Aorta (tissue), 5 donors: Measurements from ENCODE around the gene PKDCC. TPM values are rescaled to one million over a fixed set of nuclear protein-coding genes. Genes with fewer than 3 reads are reported as not detected.
"Not testable (repeated sequence)": the region's sequence is repeated elsewhere in the genome, so short reads cannot be mapped to it uniquely, and the experiment has no call there.

Source experiments
- ATAC-seq: fragments of 200-7000 bp; cut with Tn5 transposase; one replicate; pipeline ENCODE4 v1.9.1; 2022; ENCODE audit warnings: moderate library complexity; ENCODE audit not compliant: low FRiP score
- DNase-seq, 2 donors: peaks; one replicate each; pipeline ENCODE4 v3.0.0-alpha.2; 2020
- H3K27ac ChIP-seq, 2 donors: one replicate each; pipeline ENCODE4 v1.5.1; 2013; ENCODE audit warnings: low read length in 2 of 2, mild to moderate bottlenecking in 2 of 2, moderate library complexity in 2 of 2, control low read depth in 1 of 2, inconsistent platforms in 1 of 2, low read depth in 1 of 2
- H3K27me3 ChIP-seq, 2 donors: one replicate each; pipeline ENCODE4 v1.6.1; 2013; ENCODE audit warnings: control low read depth in 1 of 2, low read length in 1 of 2, mild to moderate bottlenecking in 1 of 2, moderate library complexity in 1 of 2; ENCODE audit not compliant: insufficient read depth in 2 of 2, control insufficient read depth in 1 of 2
- H3K36me3 ChIP-seq, 2 donors: one replicate each; pipeline ENCODE4 v1.6.1; 2013; ENCODE audit warnings: control low read depth in 1 of 2, low read length in 1 of 2, mild to moderate bottlenecking in 1 of 2; ENCODE audit not compliant: insufficient read depth in 2 of 2, control insufficient read depth in 1 of 2
- H3K4me1 ChIP-seq, 2 donors: one replicate each; pipeline ENCODE4 v1.6.1; 2013; ENCODE audit warnings: low read length in 2 of 2, control low read depth in 1 of 2, mild to moderate bottlenecking in 1 of 2, moderate library complexity in 1 of 2; ENCODE audit not compliant: insufficient read depth in 2 of 2, control insufficient read depth in 1 of 2
- H3K4me3 ChIP-seq, 2 donors: one replicate each; pipeline ENCODE4 v1.5.1; 2013; ENCODE audit warnings: low read length in 2 of 2, control low read depth in 1 of 2, mild to moderate bottlenecking in 1 of 2
- H3K9me3 ChIP-seq: one replicate; pipeline ENCODE4 v1.6.1; 2013; ENCODE audit warnings: mild to moderate bottlenecking, low read length; ENCODE audit not compliant: control insufficient read depth
- WGBS, 2 donors: extraction: QIAGEN DNeasy Blood & Tissue Kit; methylation state at CpG; one replicate each; pipeline ENCODE4 v1.1.7; 2013; 5-methylcytosine and 5-hydroxymethylcytosine counted together
- intact Hi-C, 2 donors: fragments of 100-400 bp; cut with DNase I; formaldehyde crosslinking; loops; one replicate each; pipeline versions ENCODE4 v1.14.2 to v1.15.0; 2022
- polyA plus RNA-seq, 2 donors: library from polyadenylated mRNA; stranded (reverse); fragments of 200-250 nt; gene quantifications; one replicate each; pipeline ENCODE4 v1.2.3, GENCODE V29; 2013
- total RNA-seq, 2 donors: library from RNA; stranded (reverse); fragmentation: NEBNext Ultra II Directional; extraction: Animal tissue kit (Norgen Biotek cat#: 25700); gene quantifications; one replicate each; pipeline ENCODE4 v1.2.1, GENCODE V29; 2021
- donor health status: healthy with polysubstance abuse.
- donor health status: Bipolar disorder and iron deficiency.
- donor health status: DM: no; HTN: no; CAD: no.
- donor health status: DM: no; HTN: no; CAD: no.
- donor health status: DM: yes; HTN: yes; CAD: no.

The PKDCC gene
- total and polyA plus RNA-seq, 4 donors: 48.8 to 258 (median 165) TPM

- DNase-seq, H3K27me3 ChIP-seq, H3K4me3 ChIP-seq, H3K36me3 ChIP-seq, H3K9me3 ChIP-seq, ATAC-seq, H3K4me1 ChIP-seq, H3K27ac ChIP-seq: not testable (repeated sequence)
- 91 to 94% methylated on average over 4 of the region's 4 CpGs for WGBS, 2 donors
- intact Hi-C loops: loop anchor here in 1 of 2 donors (5.0 kb wide), 1 partner anchor 233 kb away; no protein-coding TSS in a partner anchor
Measured at GRCh38 chr2:42085070-42085469, 37.2 kb downstream of the PKDCC start.

DNA sequence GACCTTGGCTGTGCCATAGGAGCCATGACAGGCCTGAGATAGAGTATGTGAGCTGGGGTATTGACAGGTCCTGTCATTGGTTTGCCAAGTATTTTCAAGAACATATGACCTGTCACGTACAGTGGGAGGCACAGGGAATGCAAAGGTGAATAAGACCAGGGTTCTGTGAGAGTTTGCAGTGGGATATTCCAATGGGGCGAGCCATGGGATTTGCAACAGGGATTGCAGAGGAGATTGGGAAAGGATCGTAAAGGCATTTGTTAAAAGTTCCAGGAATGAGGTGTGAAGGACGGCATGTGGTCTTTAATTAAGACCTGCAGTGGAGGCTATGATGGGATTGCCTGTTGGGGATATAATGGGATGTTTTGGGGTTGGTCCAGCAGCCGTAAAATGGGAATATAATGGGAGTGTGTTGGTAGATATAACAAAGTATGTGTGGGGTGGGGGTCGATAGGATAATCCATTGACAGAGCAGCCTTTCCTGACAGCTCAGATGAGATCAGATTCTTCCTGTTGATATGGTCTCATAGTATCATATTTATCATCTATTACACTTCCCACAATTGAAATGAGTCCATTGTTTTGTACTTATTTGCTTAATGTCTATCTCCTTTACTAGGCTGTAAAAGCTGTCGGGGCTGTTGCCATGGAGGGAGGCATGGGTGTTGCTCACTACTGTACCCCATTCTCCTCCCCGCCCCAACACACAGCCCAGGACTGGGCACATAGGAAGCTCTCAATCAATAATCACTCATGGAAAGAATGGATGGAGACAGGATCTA is 38.1 kb downstream of the PKDCC start:
- intact Hi-C loops: loop anchor here (1.0 to 5.0 kb wide), 4 partner anchors 215 to 234 kb away; no protein-coding TSS in a partner anchor
- H3K4me1 ChIP-seq: peaks cover 0 to 4% of the 10 kb centered on the region in 2 donors
- no peaks in the 10 kb centered on the region for H3K9me3 ChIP-seq
- WGBS, 2 donors: 74 to 77% methylated on average over 8 of the region's 8 CpGs
- no peak overlapping the region for H3K4me3 ChIP-seq
- DNase-seq (no peak), ATAC-seq (no peak)
- no peak overlapping the region for H3K27ac ChIP-seq
- H3K27me3 ChIP-seq: no peaks in the 10 kb centered on the region
- H3K36me3 ChIP-seq: no peaks in the 10 kb centered on the region

DNA sequence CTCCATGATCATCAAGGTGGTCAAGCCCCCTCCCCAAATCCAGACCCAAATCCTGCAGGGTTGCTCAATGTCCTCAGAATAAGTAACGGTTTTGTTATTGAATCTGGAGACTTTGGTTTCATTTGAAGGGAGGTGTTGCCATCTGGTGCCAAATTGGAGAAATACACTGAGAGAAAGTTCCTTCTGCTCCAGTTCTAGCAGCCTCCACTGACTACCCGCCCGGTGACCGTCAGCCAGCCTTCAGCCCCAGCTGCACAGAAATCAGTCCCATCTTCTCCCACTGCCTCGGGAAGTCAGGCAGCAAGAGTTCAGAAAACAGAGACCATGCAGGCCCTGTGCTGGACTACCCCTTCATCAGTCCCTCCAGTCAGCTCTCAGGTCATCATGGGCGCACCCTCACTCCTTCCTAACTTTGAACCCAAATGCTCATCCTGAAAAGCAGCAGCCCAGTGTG is 38.7 kb downstream of the PKDCC start:
- ATAC-seq: peak; percentile 68
- Histone ChIP-seq H3K27me3 (no peaks in the 10 kb centered on the region), H3K27ac (no peak overlapping the region), H3K36me3 (no peaks in the 10 kb centered on the region), H3K4me3 (no peak overlapping the region), H3K4me1 (peaks cover 0 to 4% of the 10 kb centered on the region in 2 donors), H3K9me3 (no peaks in the 10 kb centered on the region)
- 16 to 17% methylated on average over 6 of the region's 6 CpGs for WGBS, 2 donors
- no peak for DNase-seq
- intact Hi-C loops: loop anchor here (1.0 to 5.0 kb wide), 4 partner anchors 216 to 234 kb away; no protein-coding TSS in a partner anchor

DNA sequence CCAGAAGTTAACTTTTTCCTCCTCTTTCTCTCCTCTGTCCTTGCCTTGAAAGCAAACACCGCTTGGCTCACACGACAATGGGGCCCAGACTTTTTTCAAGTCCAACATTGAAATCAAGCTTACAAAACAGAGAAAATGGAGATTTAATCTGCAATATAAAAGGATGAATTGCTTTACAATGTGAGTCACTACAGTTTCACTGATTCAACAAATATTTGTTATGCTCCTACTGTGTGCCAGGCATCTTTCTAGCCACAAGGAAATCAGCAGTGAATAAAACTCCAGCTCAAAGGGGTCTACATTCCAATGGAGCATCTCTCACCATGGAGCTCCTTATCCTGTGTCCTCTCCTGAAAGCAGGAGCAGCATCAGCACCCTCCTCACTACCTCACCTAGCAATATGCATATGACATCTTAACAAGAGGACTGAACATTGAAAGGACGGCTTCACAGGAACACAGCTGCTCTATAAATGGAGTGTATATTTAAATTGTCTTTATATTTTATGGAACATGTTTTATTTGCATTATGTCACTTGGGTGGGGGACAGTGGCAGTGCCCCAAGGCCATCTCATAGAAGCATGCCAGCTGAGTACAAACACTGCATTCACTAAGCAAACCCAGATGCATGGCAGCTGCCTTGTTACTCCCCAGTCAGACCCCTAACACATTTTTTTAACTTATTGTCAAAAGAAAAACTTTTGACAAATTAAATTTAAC is 39.5 kb downstream of the PKDCC start:
- H3K36me3 ChIP-seq: no peaks in the 10 kb centered on the region
- DNase-seq (no peak), ATAC-seq (no peak)
- no peaks in the 10 kb centered on the region for H3K27me3 ChIP-seq
- H3K4me3 ChIP-seq: no peak overlapping the region
- no peak overlapping the region for H3K27ac ChIP-seq
- intact Hi-C loops: loop anchor here (2.0 to 5.0 kb wide), 3 partner anchors 216 to 235 kb away; no protein-coding TSS in a partner anchor
- WGBS, 2 donors: 94 to 98% methylated on average over 3 of the region's 3 CpGs
- H3K4me1 ChIP-seq: peaks cover 0 to 4% of the 10 kb centered on the region in 2 donors
- H3K9me3 ChIP-seq: no peaks in the 10 kb centered on the region

DNA sequence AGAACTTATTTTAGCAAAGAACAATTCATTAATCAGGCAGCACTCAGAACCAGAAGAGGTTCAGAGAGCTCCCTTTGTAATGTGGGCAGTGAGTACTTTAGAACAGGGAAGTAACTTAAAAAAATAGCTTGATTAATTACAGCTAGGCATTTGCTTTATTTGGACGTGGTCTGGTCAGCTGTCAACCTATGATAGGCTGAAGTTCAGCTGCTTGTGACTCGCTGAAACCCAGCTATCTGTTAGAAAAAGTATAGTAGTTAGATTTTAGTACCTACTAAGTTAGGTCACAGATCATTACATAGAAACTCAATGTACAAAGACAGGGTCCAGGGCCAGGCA is 40.0 kb downstream of the PKDCC start:
- Histone ChIP-seq H3K27ac (no peak overlapping the region), H3K4me3 (no peak overlapping the region), H3K4me1 (peaks cover 0 to 4% of the 10 kb centered on the region in 2 donors), H3K36me3 (no peaks in the 10 kb centered on the region), H3K9me3 (no peaks in the 10 kb centered on the region), H3K27me3 (no peaks in the 10 kb centered on the region)
- 83% methylated on average over 2 of the region's 2 CpGs for WGBS, 2 donors
- DNase-seq: no peak
- intact Hi-C loops: loop anchor here (2.0 to 5.0 kb wide), 3 partner anchors 217 to 236 kb away; no protein-coding TSS in a partner anchor
- ATAC-seq: no peak

- peak; percentile 65 for ATAC-seq
- 74 to 76% methylated on average over 16 of the region's 16 CpGs for WGBS, 2 donors
- no peak overlapping the region for H3K27ac ChIP-seq
- DNase-seq: peak; percentile 76 to 89
- no peak overlapping the region for H3K4me3 ChIP-seq
- intact Hi-C loops: loop anchor here in 1 of 2 donors (5.0 kb wide), 1 partner anchor 237 kb away; no protein-coding TSS in a partner anchor
- no peaks in the 10 kb centered on the region for H3K4me1 ChIP-seq
- no peaks in the 10 kb centered on the region for H3K27me3 ChIP-seq
- H3K9me3 ChIP-seq: no peaks in the 10 kb centered on the region
- H3K36me3 ChIP-seq: no peaks in the 10 kb centered on the region
Measured at GRCh38 chr2:42089340-42089925, 41.6 kb downstream of the PKDCC start.

GRCh38 chr2:42090216-42090615 is 42.4 kb downstream of the PKDCC start:
- H3K27ac ChIP-seq: no peak overlapping the region
- H3K9me3 ChIP-seq: no peaks in the 10 kb centered on the region
- no peaks in the 10 kb centered on the region for H3K36me3 ChIP-seq
- 90 to 93% methylated on average over 5 of the region's 5 CpGs for WGBS, 2 donors
- H3K27me3 ChIP-seq: no peaks in the 10 kb centered on the region
- intact Hi-C loops: no loop called here
- H3K4me1 ChIP-seq: no peaks in the 10 kb centered on the region
- DNase-seq: no peak
- H3K4me3 ChIP-seq: no peak overlapping the region
- no peak for ATAC-seq

GRCh38 chr2:42091671-42092070 is 43.9 kb downstream of the PKDCC start:
- intact Hi-C loops: no loop called here
- Histone ChIP-seq H3K4me1 (no peaks in the 10 kb centered on the region), H3K36me3 (no peaks in the 10 kb centered on the region), H3K4me3 (no peak overlapping the region), H3K9me3 (no peaks in the 10 kb centered on the region), H3K27ac (no peak overlapping the region), H3K27me3 (no peaks in the 10 kb centered on the region)
- ATAC-seq: no peak
- DNase-seq: no peak
- 85 to 89% methylated on average over 3 of the region's 3 CpGs for WGBS, 2 donors
